Measurements from ENCODE around the gene VAV3. TPM values are rescaled to one million over a fixed set of nuclear protein-coding genes. Genes with fewer than 3 reads are reported as not detected.

The VAV3 gene
- total RNA-seq, 4 donors from 2014 or later: 0.33 to 12.1 (median 0.47) TPM

- DNase-seq (no peak), ATAC-seq (no peak)
- in situ Hi-C loops (cut with MboI; ENCODE audit: low sequenced_read_pairs in 4 of 4): no loop called here
- Histone ChIP-seq H3K4me3 (no peak overlapping the region), H3K9me3 (no peaks in the 10 kb centered on the region), H3K27ac (no peak overlapping the region), H3K27me3 (no peaks in the 10 kb centered on the region), H3K36me3 (no peaks in the 10 kb centered on the region), H3K4me1 (no peaks in the 10 kb centered on the region)
- intact Hi-C loops (cut with DNase I; ENCODE audit: low total_unique reads): no loop called here
- no peak for TF ChIP-seq CTCF (IDR thresholded peaks at IDR 0.05 in 4 of 5, conservative IDR thresholded peaks at IDR 0.05 in 1 of 5)
- TF ChIP-seq POLR2A (IDR thresholded peaks at IDR 0.05): no peak
Measured at GRCh38 chr1:107669996-107670395, 295.0 kb downstream of the VAV3 start.

GRCh38 chr1:107668762-107669161 is 296.2 kb downstream of the VAV3 start:
- H3K27me3 ChIP-seq: no peaks in the 10 kb centered on the region
- intact Hi-C loops (cut with DNase I; ENCODE audit: low total_unique reads) (no loop called here), in situ Hi-C loops (cut with MboI; ENCODE audit: low sequenced_read_pairs in 4 of 4) (no loop called here)
- no peak overlapping the region for H3K4me3 ChIP-seq
- no peak for DNase-seq
- no peaks in the 10 kb centered on the region for H3K36me3 ChIP-seq
- H3K4me1 ChIP-seq: no peaks in the 10 kb centered on the region
- no peak overlapping the region for H3K27ac ChIP-seq
- no peak for TF ChIP-seq POLR2A (IDR thresholded peaks at IDR 0.05)
- no peaks in the 10 kb centered on the region for H3K9me3 ChIP-seq
- no peak for ATAC-seq

- ATAC-seq (no peak), DNase-seq (no peak)
- H3K27ac ChIP-seq: no peak overlapping the region
- no peaks in the 10 kb centered on the region for H3K36me3 ChIP-seq
- H3K4me3 ChIP-seq: no peak overlapping the region
- no peaks in the 10 kb centered on the region for H3K9me3 ChIP-seq
- TF ChIP-seq POLR2A (IDR thresholded peaks at IDR 0.05) (no peak), CTCF (IDR thresholded peaks at IDR 0.05 in 4 of 5, conservative IDR thresholded peaks at IDR 0.05 in 1 of 5) (no peak)
- H3K27me3 ChIP-seq: no peaks in the 10 kb centered on the region
- intact Hi-C loops (cut with DNase I; ENCODE audit: low total_unique reads): no loop called here
- in situ Hi-C loops (cut with MboI; ENCODE audit: low sequenced_read_pairs in 4 of 4): no loop called here
- H3K4me1 ChIP-seq: no peaks in the 10 kb centered on the region
Measured at GRCh38 chr1:107666493-107666892, 298.5 kb downstream of the VAV3 start.

- Histone ChIP-seq H3K27ac (no peak overlapping the region), H3K36me3 (no peaks in the 10 kb centered on the region), H3K9me3 (no peaks in the 10 kb centered on the region), H3K4me1 (no peaks in the 10 kb centered on the region), H3K4me3 (no peak overlapping the region), H3K27me3 (no peaks in the 10 kb centered on the region)
- no peak for ATAC-seq
- intact Hi-C loops (cut with DNase I; ENCODE audit: low total_unique reads): no loop called here
- in situ Hi-C loops (cut with MboI; ENCODE audit: low sequenced_read_pairs in 4 of 4): no loop called here
- TF ChIP-seq POLR2A (IDR thresholded peaks at IDR 0.05) (no peak), CTCF (IDR thresholded peaks at IDR 0.05 in 4 of 5, conservative IDR thresholded peaks at IDR 0.05 in 1 of 5) (no peak)
- DNase-seq: no peak
Measured at GRCh38 chr1:107664982-107665925, 299.7 kb downstream of the VAV3 start.

GRCh38 chr1:107662971-107663370 is 302.0 kb downstream of the VAV3 start:
- H3K36me3 ChIP-seq: no peaks in the 10 kb centered on the region
- in situ Hi-C loops (cut with MboI; ENCODE audit: low sequenced_read_pairs in 4 of 4): no loop called here
- H3K4me3 ChIP-seq: no peak overlapping the region
- no peak for ATAC-seq
- no peaks in the 10 kb centered on the region for H3K4me1 ChIP-seq
- DNase-seq: no peak
- H3K27me3 ChIP-seq: no peaks in the 10 kb centered on the region
- intact Hi-C loops (cut with DNase I; ENCODE audit: low total_unique reads): no loop called here
- TF ChIP-seq CTCF (IDR thresholded peaks at IDR 0.05 in 4 of 5, conservative IDR thresholded peaks at IDR 0.05 in 1 of 5) (no peak), POLR2A (IDR thresholded peaks at IDR 0.05) (no peak)
- H3K27ac ChIP-seq: no peak overlapping the region
- H3K9me3 ChIP-seq: no peaks in the 10 kb centered on the region

Data from gastrocnemius medialis (tissue), 4 donors.